Upper lobe of left lung (tissue), 6 donors: Measurements from ENCODE around the gene RAB3D. TPM values are rescaled to one million over a fixed set of nuclear protein-coding genes. Genes with fewer than 3 reads are reported as not detected.

ENCODE experiments used
- ATAC-seq, 2 donors: fragments of 200-7000 bp; cut with Tn5 transposase; one replicate each; pipeline ENCODE4 v1.9.1; 2022; ENCODE audit warnings: mild to moderate bottlenecking in 2 of 2, moderate library complexity in 2 of 2; ENCODE audit not compliant: low FRiP score in 2 of 2
- DNase-seq, 2 donors: peaks; one replicate each; pipeline ENCODE4 v3.0.0-alpha.2; 2019 to 2020
- H3K27ac ChIP-seq, 4 donors: fragments of 200-600 bp; sonication (generic); one replicate each; pipeline ENCODE4 v1.5.1; 2016 to 2019
- H3K27me3 ChIP-seq, 4 donors: fragments of 200-600 bp; sonication (generic); one replicate each; pipeline ENCODE4 v1.5.1; 2017 to 2019
- H3K36me3 ChIP-seq, 4 donors: fragments of 200-600 bp; sonication (generic); one replicate each; pipeline ENCODE4 v1.5.1; 2016 to 2019
- H3K4me1 ChIP-seq, 4 donors: fragments of 200-600 bp; sonication (generic); one replicate each; pipeline ENCODE4 v1.5.1; 2018 to 2019
- H3K4me3 ChIP-seq, 4 donors: fragments of 200-600 bp; sonication (generic); one replicate each; pipeline ENCODE4 v1.5.1; 2017 to 2019; ENCODE audit warnings: mild to moderate bottlenecking in 2 of 4, moderate library complexity in 1 of 4
- H3K9me3 ChIP-seq, 4 donors: fragments of 200-600 bp; sonication (generic); one replicate each; pipeline ENCODE4 v1.5.1; 2018 to 2019
- CTCF ChIP-seq, 6 experiments: fragments of 450-650 bp in 4 of 6; fragments of 200-600 bp in 2 of 6; sonication (generic) in 2 of 6; IDR thresholded peaks; one replicate each; pipeline ENCODE4 v1.5.1; 2016 to 2019; ENCODE audit warnings: antibody characterized with exemption in 6 of 6
- EP300 ChIP-seq, 4 donors: sonication (generic); formaldehyde crosslinking; IDR thresholded peaks; one replicate each; pipeline ENCODE4 v1.5.1; 2017; ENCODE audit warnings: antibody characterized with exemption in 4 of 4, control low read depth in 2 of 4
- POLR2A ChIP-seq, 4 donors: fragments of 450-650 bp; IDR thresholded peaks; one replicate each; pipeline ENCODE4 v1.5.1; 2016 to 2017; ENCODE audit warnings: antibody characterized with exemption in 4 of 4, mild to moderate bottlenecking in 2 of 4
- POLR2AphosphoS5 ChIP-seq, 2 donors: sonication (generic); formaldehyde crosslinking; IDR thresholded peaks; one replicate each; pipeline ENCODE4 v1.5.1; 2017; ENCODE audit warnings: antibody characterized with exemption in 2 of 2
- WGBS, 2 donors: methylation state at CpG; one replicate each; pipeline ENCODE4 v1.1.5; 2017 to 2018; 5-methylcytosine and 5-hydroxymethylcytosine counted together
- total RNA-seq, 6 donors: library from RNA; depleted of rRNA in 4 of 6; stranded (reverse); fragments of >200 nt in 4 of 6; gene quantifications; one replicate each; pipeline versions ENCODE4 v1.1.0 to v1.2.1, GENCODE V29; 2016 to 2021
- donor health status: DM: no; HTN: no; CAD: no; lungs with moderate emphysema.
- donor health status: DM: no; HTN: yes; CAD: no; lungs with severe emphysema.

RAB3D gene
- total RNA-seq, 6 donors from 2014 or later, result 22.6 to 59.2 (median 30.7) TPM

GRCh38 chr19:11378319-11379189, 39.1 kb upstream of the RAB3D start:
- H3K27ac ChIP-seq, result peak overlapping the region in 2 of 4 donors; percentile 53 to 94
- H3K36me3 ChIP-seq, result peaks cover 0 to 6% (median 0%) of the 10 kb centered on the region in 4 donors
- H3K4me3 ChIP-seq, result no peak overlapping the region
- DNase-seq (peak; percentile 47 to 59), ATAC-seq (no peak)
- H3K27me3 ChIP-seq, result peaks cover 0 to 2% (median 0%) of the 10 kb centered on the region in 4 donors
- 56 to 66% methylated on average over 4 to 8 of the region's 8 CpGs for WGBS, 2 donors
- peaks cover 67 to 75% (median 69%) of the 10 kb centered on the region in 4 donors for H3K4me1 ChIP-seq
- no peaks in the 10 kb centered on the region for H3K9me3 ChIP-seq
- no peak for TF ChIP-seq POLR2A (IDR thresholded peaks at IDR 0.05)
- TF ChIP-seq EP300 (IDR thresholded peaks at IDR 0.05), result no peak
- no peak for TF ChIP-seq POLR2AphosphoS5 (IDR thresholded peaks at IDR 0.05)
- peak; percentile 44 to 66 (median 53) for TF ChIP-seq CTCF (IDR thresholded peaks at IDR 0.05)

GRCh38 chr19:11377756-11378155, 38.3 kb upstream of the RAB3D start:
- Histone ChIP-seq H3K27ac (peak overlapping the region in 2 of 4 donors; percentile 8 to 94), H3K4me3 (no peak overlapping the region), H3K9me3 (no peaks in the 10 kb centered on the region), H3K4me1 (peaks cover 59 to 67% (median 61%) of the 10 kb centered on the region in 4 donors), H3K27me3 (no peaks in the 10 kb centered on the region), H3K36me3 (peaks cover 0 to 6% (median 0%) of the 10 kb centered on the region in 4 donors)
- no peak for DNase-seq
- no peak for TF ChIP-seq CTCF (IDR thresholded peaks at IDR 0.05)
- TF ChIP-seq EP300 (IDR thresholded peaks at IDR 0.05), result no peak
- TF ChIP-seq POLR2A (IDR thresholded peaks at IDR 0.05), result no peak
- TF ChIP-seq POLR2AphosphoS5 (IDR thresholded peaks at IDR 0.05), result no peak
- ATAC-seq, result no peak
- 94 to 100% methylated on average over 1 to 3 of the region's 3 CpGs for WGBS, 2 donors

DNA sequence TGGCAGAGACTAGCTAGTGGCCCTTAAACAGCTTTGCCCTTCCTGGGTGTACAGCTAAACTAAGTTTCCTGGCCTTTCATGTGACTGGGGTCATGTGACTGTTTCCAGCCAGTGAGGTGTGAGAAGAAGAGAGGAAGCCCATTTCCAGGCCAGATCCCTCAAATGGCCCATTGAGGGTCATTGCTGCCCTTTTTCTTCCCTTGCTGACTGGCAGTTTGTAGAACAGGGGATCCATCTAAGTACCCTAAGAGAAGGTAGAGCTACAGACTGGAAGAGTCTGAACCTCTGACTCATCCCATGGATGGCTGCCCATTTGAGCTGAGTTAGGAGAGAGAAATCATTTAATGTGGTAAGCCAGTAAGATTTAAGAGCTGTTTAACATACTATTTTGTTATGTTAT, 37.8 kb upstream of the RAB3D start:
- Histone ChIP-seq H3K9me3 (no peaks in the 10 kb centered on the region), H3K27ac (peak overlapping the region; percentile 8 to 96 (median 56)), H3K36me3 (peaks cover 0 to 6% (median 0%) of the 10 kb centered on the region in 4 donors), H3K4me3 (no peak overlapping the region), H3K27me3 (no peaks in the 10 kb centered on the region), H3K4me1 (peaks cover 55 to 62% (median 57%) of the 10 kb centered on the region in 4 donors)
- DNase-seq, result peak in 1 of 2 donors; percentile 53
- no peak for ATAC-seq
- TF ChIP-seq EP300 (IDR thresholded peaks at IDR 0.05) (no peak), POLR2AphosphoS5 (IDR thresholded peaks at IDR 0.05) (no peak), CTCF (IDR thresholded peaks at IDR 0.05) (no peak), POLR2A (IDR thresholded peaks at IDR 0.05) (no peak)

DNA sequence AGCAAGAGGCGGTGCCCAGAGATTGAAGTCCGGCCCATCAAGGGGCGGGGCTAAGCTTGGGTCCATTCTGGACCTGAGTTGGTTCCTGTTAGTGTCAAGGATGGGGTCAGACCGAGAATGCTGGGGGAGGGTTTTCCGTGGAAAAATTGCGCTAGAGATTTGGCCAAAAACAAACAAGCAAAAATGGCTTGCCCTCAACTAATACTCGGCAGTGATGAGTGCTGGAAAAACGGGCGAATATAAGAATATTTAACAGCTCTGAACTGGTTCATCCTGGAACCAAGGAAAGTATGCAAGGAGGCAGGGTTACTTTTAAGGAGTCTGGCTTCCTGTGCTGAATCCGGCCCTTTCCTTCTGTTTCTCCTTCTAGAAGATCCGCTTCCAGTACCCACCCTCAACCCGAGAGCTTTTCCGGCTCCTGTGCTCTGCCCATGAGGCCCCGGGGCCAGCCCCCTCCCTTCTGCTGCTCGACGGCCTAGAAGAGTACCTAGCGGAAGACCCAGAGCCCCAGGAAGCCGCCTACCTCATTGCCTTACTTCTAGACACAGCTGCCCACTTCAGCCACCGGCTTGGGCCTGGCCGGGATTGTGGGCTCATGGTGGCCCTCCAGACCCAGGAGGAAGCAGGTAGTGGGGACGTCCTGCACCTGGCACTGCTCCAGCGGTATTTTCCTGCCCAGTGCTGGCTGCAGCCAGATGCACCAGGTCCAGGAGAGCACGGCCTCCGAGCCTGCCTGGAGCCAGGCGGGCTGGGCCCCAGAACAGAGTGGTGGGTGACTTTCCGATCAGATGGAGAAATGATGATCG, 35.9 kb upstream of the RAB3D start:
- 1 to 9% methylated on average over 18 to 25 of the region's 27 CpGs for WGBS, 2 donors
- DNase-seq, result peak; percentile 83 to 85
- Histone ChIP-seq H3K4me3 (peak overlapping the region; percentile 22 to 67 (median 64)), H3K27ac (peak overlapping the region; percentile 93 to 96 (median 95)), H3K27me3 (no peaks in the 10 kb centered on the region), H3K4me1 (peaks cover 40 to 47% (median 43%) of the 10 kb centered on the region in 4 donors), H3K36me3 (peaks cover 0 to 6% (median 0%) of the 10 kb centered on the region in 4 donors), H3K9me3 (no peaks in the 10 kb centered on the region)
- peak; percentile 10 to 56 for TF ChIP-seq POLR2AphosphoS5 (IDR thresholded peaks at IDR 0.05)
- TF ChIP-seq POLR2A (IDR thresholded peaks at IDR 0.05), result peak in 3 of 4 donors; percentile 2 to 84 (median 66)
- TF ChIP-seq CTCF (IDR thresholded peaks at IDR 0.05), result no peak
- peak in 1 of 2 donors; percentile 41 for ATAC-seq
